ENCODE measurements around the gene PDE5A. TPM values are rescaled to one million over a fixed set of nuclear protein-coding genes. Genes with fewer than 3 reads are reported as not detected.

PDE5A gene
- polyA plus RNA-seq, 1 donor (not counting 4 experiments of a cell fraction or from before 2014, with no cell fraction given) = 3.6 TPM

DNA sequence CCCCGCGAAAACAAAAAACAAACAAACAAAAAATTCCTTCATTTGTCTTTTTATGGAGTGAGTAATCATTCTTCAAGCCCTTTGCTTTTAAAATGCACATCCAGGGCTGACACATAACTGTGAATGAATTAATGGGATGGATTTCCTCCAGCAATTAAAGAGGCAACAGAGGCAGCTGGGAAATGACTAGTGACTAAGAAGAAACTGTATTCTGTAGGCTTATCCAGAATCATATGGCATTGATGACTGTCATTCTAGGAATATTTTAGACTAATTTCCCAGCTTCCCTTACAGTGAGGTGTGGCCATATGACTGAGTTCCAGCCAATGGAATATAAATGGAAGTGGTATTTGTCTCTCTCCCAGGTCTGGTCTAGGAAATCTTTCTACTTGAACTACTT lies 46.8 kb upstream of the PDE5A start:
- no peaks in the 10 kb centered on the region for H4K20me1 ChIP-seq (ENCODE audit: control insufficient read depth, extremely low read depth, insufficient read depth, low read length)
- no peaks in the 10 kb centered on the region for H3K36me3 ChIP-seq (ENCODE audit: control insufficient read depth in 2 of 2, extremely low read depth in 1 of 2, insufficient read depth in 2 of 2, low read length in 2 of 2)
- TF ChIP-seq, protein P1, sequence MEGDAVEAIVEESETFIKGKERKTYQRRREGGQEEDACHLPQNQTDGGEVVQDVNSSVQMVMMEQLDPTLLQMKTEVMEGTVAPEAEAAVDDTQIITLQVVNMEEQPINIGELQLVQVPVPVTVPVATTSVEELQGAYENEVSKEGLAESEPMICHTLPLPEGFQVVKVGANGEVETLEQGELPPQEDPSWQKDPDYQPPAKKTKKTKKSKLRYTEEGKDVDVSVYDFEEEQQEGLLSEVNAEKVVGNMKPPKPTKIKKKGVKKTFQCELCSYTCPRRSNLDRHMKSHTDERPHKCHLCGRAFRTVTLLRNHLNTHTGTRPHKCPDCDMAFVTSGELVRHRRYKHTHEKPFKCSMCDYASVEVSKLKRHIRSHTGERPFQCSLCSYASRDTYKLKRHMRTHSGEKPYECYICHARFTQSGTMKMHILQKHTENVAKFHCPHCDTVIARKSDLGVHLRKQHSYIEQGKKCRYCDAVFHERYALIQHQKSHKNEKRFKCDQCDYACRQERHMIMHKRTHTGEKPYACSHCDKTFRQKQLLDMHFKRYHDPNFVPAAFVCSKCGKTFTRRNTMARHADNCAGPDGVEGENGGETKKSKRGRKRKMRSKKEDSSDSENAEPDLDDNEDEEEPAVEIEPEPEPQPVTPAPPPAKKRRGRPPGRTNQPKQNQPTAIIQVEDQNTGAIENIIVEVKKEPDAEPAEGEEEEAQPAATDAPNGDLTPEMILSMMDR (optimal IDR thresholded peaks at IDR 0.05 in 1 of 3, IDR thresholded peaks at IDR 0.05 in 1 of 3, conservative IDR thresholded peaks at IDR 0.05 in 1 of 3; ENCODE audit: extremely low read depth in 1 of 3, insufficient read depth in 2 of 3, low read length in 3 of 3) = no peak
- TF ChIP-seq EZH2 (IDR thresholded peaks at IDR 0.05; ENCODE audit: low read length) = no peak
- no peaks in the 10 kb centered on the region for H3K9me1 ChIP-seq (ENCODE audit: control insufficient read depth, extremely low read depth, insufficient read depth, low read length)
- no peaks in the 10 kb centered on the region for H3K79me2 ChIP-seq (ENCODE audit: control insufficient read depth, insufficient read depth, low read length)
- H3K9me3 ChIP-seq (ENCODE audit: control insufficient read depth, low read depth, low read length) = no peaks in the 10 kb centered on the region
- H3K27me3 ChIP-seq (ENCODE audit: control insufficient read depth, extremely low read depth, insufficient read depth, low read length) = no peaks in the 10 kb centered on the region
- no peak for DNase-seq (ENCODE audit: low read depth, low spot score)
- FAIRE-seq = no peak
- H3K4me3 ChIP-seq (ENCODE audit: control insufficient read depth in 2 of 3, extremely low read depth in 1 of 3, insufficient read depth in 2 of 3, low read depth in 1 of 3, low read length in 3 of 3) = no peak overlapping the region
- no peak overlapping the region for H3K4me2 ChIP-seq (ENCODE audit: control insufficient read depth, extremely low read depth, insufficient read depth, low read depth, low read length)
- no peaks in the 10 kb centered on the region for H3K4me1 ChIP-seq (ENCODE audit: control insufficient read depth, extremely low read depth, insufficient read depth, low read length)
- no peak overlapping the region for H2AFZ ChIP-seq (ENCODE audit: control insufficient read depth, low read length)
- H3K9ac ChIP-seq (ENCODE audit: control insufficient read depth, extremely low read depth, insufficient read depth, low read length) = no peak overlapping the region
- H3K27ac ChIP-seq (ENCODE audit: control insufficient read depth, insufficient read depth, low read length) = no peak overlapping the region
- dilution Hi-C loops (cut with MboI; ENCODE audit: extremely low pct_ligation_motif_present, low sequenced_read_pairs) = no loop called here

DNA sequence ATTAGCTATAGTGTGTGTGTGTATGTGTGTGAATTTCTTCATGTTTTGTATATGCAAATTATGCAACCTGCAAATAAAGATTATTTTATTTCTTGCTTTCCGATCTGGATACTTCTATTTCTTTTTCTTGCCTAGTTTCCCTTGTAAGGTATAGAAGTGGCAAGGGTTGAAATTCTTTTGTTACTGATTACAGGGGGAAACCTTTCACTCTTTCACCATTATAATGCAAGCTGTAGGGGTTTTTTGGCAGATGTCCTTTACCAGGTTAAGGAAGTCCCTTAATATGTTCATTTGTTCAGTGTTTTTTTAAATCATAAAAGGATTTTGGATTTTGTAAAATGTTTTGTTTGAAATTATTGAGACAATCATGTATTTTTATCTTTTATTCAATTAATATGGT lies 44.3 kb upstream of the PDE5A start:
- Histone ChIP-seq H3K9ac (ENCODE audit: control insufficient read depth, extremely low read depth, insufficient read depth, low read length) (no peak overlapping the region), H3K4me3 (ENCODE audit: control insufficient read depth in 2 of 3, extremely low read depth in 1 of 3, insufficient read depth in 2 of 3, low read depth in 1 of 3, low read length in 3 of 3) (no peak overlapping the region), H4K20me1 (ENCODE audit: control insufficient read depth, extremely low read depth, insufficient read depth, low read length) (no peaks in the 10 kb centered on the region), H3K4me1 (ENCODE audit: control insufficient read depth, extremely low read depth, insufficient read depth, low read length) (no peaks in the 10 kb centered on the region), H2AFZ (ENCODE audit: control insufficient read depth, low read length) (no peak overlapping the region), H3K9me3 (ENCODE audit: control insufficient read depth, low read depth, low read length) (no peaks in the 10 kb centered on the region), H3K79me2 (ENCODE audit: control insufficient read depth, insufficient read depth, low read length) (no peaks in the 10 kb centered on the region), H3K27me3 (ENCODE audit: control insufficient read depth, extremely low read depth, insufficient read depth, low read length) (no peaks in the 10 kb centered on the region), H3K9me1 (ENCODE audit: control insufficient read depth, extremely low read depth, insufficient read depth, low read length) (no peaks in the 10 kb centered on the region), H3K27ac (ENCODE audit: control insufficient read depth, insufficient read depth, low read length) (no peak overlapping the region), H3K4me2 (ENCODE audit: control insufficient read depth, extremely low read depth, insufficient read depth, low read depth, low read length) (no peak overlapping the region), H3K36me3 (ENCODE audit: control insufficient read depth in 2 of 2, extremely low read depth in 1 of 2, insufficient read depth in 2 of 2, low read length in 2 of 2) (no peaks in the 10 kb centered on the region)
- no peak for TF ChIP-seq EZH2 (IDR thresholded peaks at IDR 0.05; ENCODE audit: low read length)
- TF ChIP-seq, protein P1 (optimal IDR thresholded peaks at IDR 0.05 in 1 of 3, IDR thresholded peaks at IDR 0.05 in 1 of 3, conservative IDR thresholded peaks at IDR 0.05 in 1 of 3; ENCODE audit: extremely low read depth in 1 of 3, insufficient read depth in 2 of 3, low read length in 3 of 3) = no peak
- DNase-seq (ENCODE audit: low read depth, low spot score) = no peak
- dilution Hi-C loops (cut with MboI; ENCODE audit: extremely low pct_ligation_motif_present, low sequenced_read_pairs) = no loop called here
- no peak for FAIRE-seq

All from keratinocyte (primary cell).